GF-D8 (cell line): ENCODE results near the gene ZNF319.

Source experiments
- DNase-seq: peaks from one replicate; lab custom pipeline; 2025; lab: John Stamatoyannopoulos, UW

Gene ZNF319

GRCh38 chr16:58037365-58038057, 37.0 kb upstream of the ZNF319 start:
- no peak for DNase-seq

GRCh38 chr16:58036943-58037342, 36.5 kb upstream of the ZNF319 start:
- no peak for DNase-seq

GRCh38 chr16:58035356-58036170, 35.1 kb upstream of the ZNF319 start:
- no peak for DNase-seq

- no peak for DNase-seq
Observed at GRCh38 chr16:58034774-58035173, 34.3 kb upstream of the ZNF319 start.

DNA sequence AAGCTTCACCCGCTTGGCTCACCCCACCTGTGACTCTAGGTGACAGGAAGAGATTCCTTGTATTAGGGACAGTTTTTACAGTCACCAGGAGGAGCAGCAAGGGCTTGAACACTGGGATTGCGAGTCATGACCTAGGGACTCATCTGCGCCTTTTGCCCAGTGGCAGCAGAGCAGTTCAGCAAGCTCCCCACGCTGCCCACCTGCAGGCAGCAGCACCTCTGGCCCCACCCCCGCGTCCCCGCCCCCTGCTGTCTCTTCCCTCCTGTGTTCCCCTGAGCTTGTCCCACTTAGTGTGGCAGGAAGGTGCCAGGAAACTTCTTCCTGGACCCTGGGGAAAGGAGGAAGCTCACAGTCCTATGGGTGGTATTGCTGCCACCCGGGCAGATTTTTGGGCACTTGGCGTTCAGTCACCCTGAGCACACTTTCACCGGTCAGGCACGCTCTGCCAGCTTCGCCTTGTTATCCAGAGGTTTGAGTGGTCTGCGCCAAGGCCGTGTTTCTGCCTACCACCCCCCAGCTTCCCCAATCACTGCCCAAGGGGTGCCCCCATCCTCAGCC, 33.7 kb upstream of the ZNF319 start:
- no peak for DNase-seq

DNA sequence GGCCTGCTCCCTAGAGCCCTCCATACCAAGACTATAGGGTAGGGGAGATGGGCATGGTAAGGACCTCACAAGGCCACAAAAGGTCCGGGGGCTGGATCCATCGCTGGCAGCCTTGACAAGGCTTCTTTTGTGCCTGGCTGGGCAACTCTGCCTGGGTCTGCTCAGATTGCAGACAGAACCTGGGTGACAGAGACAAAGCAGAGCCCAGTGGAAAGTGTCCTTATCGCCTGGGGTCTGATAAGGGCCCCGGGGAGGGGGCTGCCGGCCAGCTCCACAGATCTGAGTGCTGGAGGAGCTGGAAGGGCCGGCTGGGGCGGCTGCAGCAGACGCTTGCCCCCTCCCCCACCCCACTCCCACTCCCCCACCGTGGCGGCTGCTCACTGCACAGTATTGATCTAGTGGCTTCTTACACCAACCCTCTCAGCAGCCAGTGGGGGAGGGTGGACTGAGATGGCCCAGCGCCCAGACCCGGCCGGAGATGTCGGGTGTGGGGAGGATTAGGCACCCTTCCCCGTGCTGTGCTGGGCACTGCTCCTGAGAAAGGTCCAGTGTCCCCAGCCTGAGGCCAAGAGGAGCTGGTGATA, 32.3 kb upstream of the ZNF319 start:
- no peak for DNase-seq

GRCh38 chr16:58031016-58031800, 30.7 kb upstream of the ZNF319 start:
- DNase-seq: no peak

- DNase-seq: no peak
Observed at GRCh38 chr16:58030136-58030840, 29.8 kb upstream of the ZNF319 start.

- no peak for DNase-seq
Observed at GRCh38 chr16:58029410-58029809, 28.9 kb upstream of the ZNF319 start.

GRCh38 chr16:58028541-58029070, 28.1 kb upstream of the ZNF319 start:
- DNase-seq: peak; percentile 67

DNA sequence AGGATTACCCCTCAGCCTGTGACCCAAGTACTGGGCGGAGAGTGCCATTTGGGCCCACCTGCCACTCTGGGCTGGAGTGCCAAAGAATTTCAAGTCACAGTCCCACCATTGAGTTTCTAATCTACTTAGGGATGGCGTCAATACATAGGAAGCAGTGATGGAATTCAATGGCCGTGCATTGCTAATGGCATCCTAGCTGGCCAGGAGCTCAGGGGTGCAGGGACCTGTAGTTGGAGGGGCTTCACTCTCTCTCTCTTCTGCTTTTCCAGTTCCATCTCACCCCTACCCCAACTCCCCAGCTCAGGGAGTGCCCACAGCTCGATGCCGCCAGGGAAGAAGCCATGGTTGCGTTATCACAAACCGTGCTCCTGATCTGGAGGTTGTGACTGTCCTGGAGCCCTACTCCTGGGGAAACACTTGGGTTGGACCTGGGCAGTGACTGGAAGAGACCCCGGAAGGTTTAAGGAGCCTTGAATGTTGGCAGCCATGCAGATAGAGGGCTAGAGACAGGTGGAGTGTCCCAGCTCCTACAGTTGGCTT, 27.5 kb upstream of the ZNF319 start:
- DNase-seq: no peak

DNA sequence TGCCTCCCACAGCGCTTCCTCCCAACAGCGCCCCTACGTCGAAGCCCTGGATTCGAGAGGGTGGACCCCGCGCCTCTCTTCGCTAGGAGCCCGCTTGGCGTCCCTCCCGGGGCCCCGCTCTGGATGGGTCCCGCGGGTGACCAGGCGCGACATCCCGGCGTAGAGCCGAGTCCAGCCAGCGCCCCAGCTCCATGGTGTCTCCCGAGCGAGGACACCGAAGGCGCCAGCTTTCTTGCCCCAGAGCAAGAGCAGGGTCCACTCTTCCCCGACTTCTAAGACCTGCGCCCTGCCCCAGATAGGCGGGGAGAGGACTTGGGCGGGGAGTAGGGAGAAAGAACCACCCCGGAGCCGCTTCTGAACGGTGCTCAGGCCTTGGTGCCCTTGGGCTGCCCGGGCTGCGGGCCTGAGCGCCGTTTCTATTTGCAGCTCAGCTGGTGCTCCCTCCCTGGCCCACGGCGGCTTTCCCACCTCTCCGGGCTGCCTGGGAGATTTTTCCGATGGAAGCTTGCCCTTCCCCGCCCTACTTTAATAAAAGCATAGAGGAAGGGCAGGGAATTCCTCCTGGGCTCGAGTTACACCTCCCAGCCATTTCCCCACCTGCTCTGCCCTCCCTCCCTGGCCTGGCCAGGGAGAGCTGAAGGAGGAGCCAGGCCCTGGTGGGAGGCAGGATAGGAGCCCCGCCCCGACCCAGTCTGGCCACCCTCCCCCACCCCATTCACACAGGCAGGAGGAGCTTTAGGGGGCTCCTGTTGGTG, 26.9 kb upstream of the ZNF319 start:
- no peak for DNase-seq

GRCh38 chr16:58026705-58027160, 26.3 kb upstream of the ZNF319 start:
- DNase-seq: no peak

DNA sequence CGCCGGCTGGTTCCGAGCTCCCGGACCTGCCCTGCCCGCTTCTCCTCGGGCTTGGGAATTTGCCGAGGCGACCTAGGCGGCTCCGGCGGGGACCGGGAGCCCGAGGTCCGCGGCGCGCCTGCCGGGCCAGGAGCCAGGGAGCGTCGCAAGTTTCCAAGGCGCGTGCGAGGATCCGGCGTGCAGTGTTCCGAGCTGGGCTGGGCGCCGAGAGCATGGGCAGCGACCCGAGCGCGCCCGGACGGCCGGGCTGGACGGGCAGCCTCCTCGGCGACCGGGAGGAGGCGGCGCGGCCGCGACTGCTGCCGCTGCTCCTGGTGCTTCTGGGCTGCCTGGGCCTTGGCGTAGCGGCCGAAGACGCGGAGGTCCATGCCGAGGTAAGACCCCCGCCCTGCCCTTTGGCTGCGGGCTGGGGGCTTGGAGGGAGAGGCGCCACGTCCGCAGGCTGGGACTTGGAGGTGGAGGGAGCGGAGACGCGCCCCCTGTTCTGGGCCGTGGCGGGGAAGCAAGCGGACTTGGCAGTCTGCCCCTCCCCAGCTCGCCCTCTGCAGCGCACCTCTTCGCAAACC, 25.8 kb upstream of the ZNF319 start:
- DNase-seq: no peak

DNA sequence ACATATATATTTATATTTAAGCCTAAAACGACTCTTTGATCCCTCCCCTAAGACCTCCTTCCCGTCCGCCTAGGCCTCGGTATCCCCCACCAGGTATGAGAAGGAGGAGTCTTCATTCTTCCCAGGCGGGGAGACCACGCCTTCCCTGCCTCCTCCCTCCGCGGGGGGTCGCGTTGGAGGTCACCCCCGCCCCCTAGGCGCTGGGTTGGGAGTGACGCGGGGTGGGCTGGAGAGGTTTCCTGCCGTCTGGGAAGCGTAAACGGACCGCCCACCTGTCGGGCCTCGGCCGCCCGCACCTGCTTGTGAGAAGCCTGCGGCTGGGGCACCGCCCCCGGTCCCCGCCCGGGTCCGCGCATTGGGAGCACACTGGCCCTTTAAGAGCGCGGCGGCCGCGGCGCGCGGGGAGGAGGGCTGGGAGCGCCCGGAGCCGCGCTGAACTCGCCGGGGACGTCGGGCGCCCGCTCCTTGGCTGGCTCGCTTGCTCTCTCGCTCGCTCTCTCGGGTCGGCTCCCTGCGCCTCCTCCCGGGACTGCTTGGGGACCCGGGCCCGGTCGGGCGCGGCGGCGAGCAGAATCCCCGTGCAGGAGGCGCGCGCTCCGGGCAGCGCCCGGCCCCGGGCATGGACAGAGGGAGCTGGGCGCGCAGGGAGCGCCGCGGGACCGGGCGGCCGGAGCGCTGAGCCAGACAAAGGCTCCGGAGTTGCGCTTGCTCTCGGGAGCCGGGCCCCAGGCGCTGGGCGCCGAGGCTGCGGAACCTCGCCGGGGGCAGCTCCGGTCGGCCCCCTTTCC, 25.1 kb upstream of the ZNF319 start, which contains the start of gene MMP15:
Gene MMP15 (plus strand): TSS at position 404 of the 788 bp plus-strand sequence. CDS start 597 bp downstream, outside the sequence.
- DNase-seq: peak; percentile 54

DNA sequence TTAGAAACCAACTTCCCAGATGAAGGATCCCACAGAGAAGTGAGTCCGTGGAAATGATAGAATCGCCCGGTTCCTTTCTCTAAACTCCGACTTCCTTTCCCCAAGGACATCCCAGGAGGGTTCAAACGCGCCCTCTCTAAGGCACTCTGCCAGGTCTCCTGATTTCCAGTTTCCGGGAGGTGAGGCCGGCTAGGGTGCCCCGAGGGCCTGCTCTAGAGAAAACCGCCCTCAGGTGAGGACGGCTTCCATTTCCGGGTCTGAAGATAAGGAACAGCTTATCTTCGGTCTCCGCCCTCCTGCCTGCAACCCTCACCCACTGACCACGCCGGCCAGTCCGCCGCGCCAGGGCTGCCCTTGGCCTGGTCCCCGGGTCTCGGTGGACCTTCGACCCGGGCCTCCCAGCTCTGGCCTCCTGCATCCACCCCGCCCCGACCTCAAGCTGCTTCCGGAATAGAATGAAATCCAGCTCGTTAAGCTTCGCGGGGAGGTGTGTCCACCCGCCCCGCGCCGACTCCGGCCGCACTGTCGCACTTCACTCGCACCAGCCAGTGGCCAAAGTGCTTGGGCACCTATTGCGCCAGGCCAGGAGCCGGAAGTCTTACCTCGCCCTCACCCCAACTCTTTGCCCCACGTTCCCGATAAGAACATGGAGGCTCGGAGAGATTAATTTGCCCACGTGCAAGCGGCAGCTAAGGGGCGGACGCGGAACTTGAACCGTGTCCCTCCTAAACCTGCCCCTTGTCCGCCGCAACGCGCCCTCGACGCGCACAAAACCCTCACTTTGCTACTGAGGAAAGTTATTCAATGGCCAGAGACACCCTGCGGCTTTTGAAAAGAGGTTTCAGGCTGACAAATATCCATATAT, 24.2 kb upstream of the ZNF319 start:
- no peak for DNase-seq

DNA sequence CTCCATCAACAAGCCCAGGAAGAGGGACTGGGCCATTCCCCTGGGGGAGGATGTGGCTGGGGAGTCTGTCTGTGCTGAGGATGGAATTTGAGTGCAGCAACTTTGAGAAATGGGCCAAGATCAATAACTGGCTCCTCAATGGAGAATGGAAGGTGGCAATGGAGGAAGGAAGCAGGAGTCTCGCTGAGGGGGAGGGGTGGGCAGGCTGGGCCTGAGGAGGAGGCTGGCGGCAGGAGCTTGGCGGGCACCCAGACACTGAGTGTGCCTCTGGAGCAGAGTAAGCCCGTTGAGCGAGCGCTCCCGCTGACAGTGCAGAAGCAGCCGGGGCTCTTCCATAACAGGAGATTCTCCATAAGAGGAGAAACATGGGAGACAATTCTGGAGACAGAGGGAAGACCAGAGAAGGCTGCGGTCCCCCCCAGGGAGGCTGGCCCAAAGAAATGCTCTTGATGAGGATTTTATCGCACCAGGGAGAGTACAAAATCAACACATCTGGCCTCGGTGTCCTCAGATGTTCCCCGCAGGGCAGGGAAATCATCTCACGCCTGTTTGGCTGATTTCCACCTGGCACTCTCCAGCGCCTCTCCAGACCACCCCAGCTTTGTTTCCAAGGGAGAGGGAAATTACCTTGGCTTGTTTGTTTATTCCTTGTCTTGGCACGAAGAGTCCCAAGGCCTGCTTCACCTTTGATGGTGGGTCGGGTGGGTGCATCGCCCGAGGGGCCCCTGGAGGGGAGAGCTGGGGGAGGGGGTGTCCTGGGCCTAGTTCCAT, 22.3 kb upstream of the ZNF319 start:
- DNase-seq: no peak
